HepG2 (cell line): ENCODE data around the gene LHPP. TPM values are rescaled to one million over a fixed set of nuclear protein-coding genes. Genes with fewer than 3 reads are reported as not detected.
A peak's percentile ranks its signal among the peaks of the same experiment; 100 is the strongest.

Experiments
- AGO2 ChIP-seq: fragments of 200-400 bp; formaldehyde crosslinking; optimal IDR thresholded peaks from 2 replicates; pipeline ENCODE3; 2017; ENCODE audit warnings: mild to moderate bottlenecking, low read depth, low read length, moderate library complexity
- ELF1 ChIP-seq: sonication (generic); formaldehyde crosslinking; IDR thresholded peaks from 2 replicates; pipeline ENCODE4 v1.4.0; 2020; ENCODE audit warnings: missing genetic modification reagents
- ELF3 ChIP-seq: IDR thresholded peaks from 2 replicates; pipeline ENCODE4 v1.6.1; 2016; ENCODE audit warnings: missing genetic modification reagents, missing compliant biosample characterization
- HMG20A ChIP-seq: IDR thresholded peaks from 2 replicates; pipeline ENCODE4 v1.6.1; 2016; ENCODE audit warnings: borderline replicate concordance
- HNF4A ChIP-seq: sonication (generic); formaldehyde crosslinking; IDR thresholded peaks from 2 replicates; pipeline ENCODE4 v1.4.0; 2020; ENCODE audit warnings: missing genetic modification reagents
- HNRNPL ChIP-seq: fragments of 200-400 bp; formaldehyde crosslinking; IDR thresholded peaks from 2 replicates; pipeline ENCODE4 v1.6.1; 2017; ENCODE audit warnings: mild to moderate bottlenecking, low read depth, low read length
- ISL2 ChIP-seq: sonication (generic); formaldehyde crosslinking; IDR thresholded peaks from 2 replicates; pipeline ENCODE4 v1.5.0; 2020; ENCODE audit warnings: missing genetic modification reagents
- KMT2B ChIP-seq: IDR thresholded peaks from 2 replicates; pipeline ENCODE4 v1.6.1; 2016; ENCODE audit warnings: missing genetic modification reagents, missing compliant biosample characterization
- NCOA2 ChIP-seq: sonication (generic); formaldehyde crosslinking; IDR thresholded peaks from 2 replicates; pipeline ENCODE4 v1.8.0; 2022; ENCODE audit warnings: inconsistent platforms
- NCOR1 ChIP-seq: fragments of 200-600 bp; sonication (generic); IDR thresholded peaks from 2 replicates; pipeline ENCODE4 v1.7.0; 2017; ENCODE audit warnings: antibody characterized with exemption, low read length, borderline replicate concordance
- NRL ChIP-seq: sonication (generic); formaldehyde crosslinking; IDR thresholded peaks from 2 replicates; pipeline ENCODE4 v1.5.0; 2020; ENCODE audit warnings: missing genetic modification reagents, mild to moderate bottlenecking, moderate library complexity, borderline replicate concordance
- PRPF4 ChIP-seq: fragments of 200-400 bp; formaldehyde crosslinking; IDR thresholded peaks from 2 replicates; pipeline ENCODE4 v1.6.1; 2016; ENCODE audit warnings: low read length, low read depth; ENCODE audit not compliant: poor library complexity, severe bottlenecking
- SOX6 ChIP-seq, 2 experiments: fragments of 450-650 bp in 1 of 2; sonication (generic) in 1 of 2; formaldehyde crosslinking in 1 of 2; IDR thresholded peaks; 2 replicates each; pipeline versions ENCODE4 v1.4.0 to v1.6.1; 2017 to 2020; ENCODE audit warnings: antibody characterized with exemption in 1 of 2, mild to moderate bottlenecking in 1 of 2, missing genetic modification reagents in 1 of 2
- ZNF350 ChIP-seq: sonication (generic); formaldehyde crosslinking; IDR thresholded peaks from 2 replicates; pipeline ENCODE4 v1.4.0; 2020; ENCODE audit warnings: mild to moderate bottlenecking, low read depth, missing genetic modification reagents, borderline replicate concordance
- polyA plus RNA-seq, 8 experiments: library from polyadenylated mRNA; depleted of rRNA in 3 of 8; stranded (reverse) in 7 of 8; unstranded in 1 of 8; fragments of >200 nt; fragmentation: Illumina TruSeq in 4 of 8; extraction: Trizol in 4 of 8; gene quantifications; 2 replicates each; pipeline versions ENCODE4 v1.2.1 to v1.2.3, GENCODE V29; 2011 to 2016; ENCODE audit warnings: low read depth in 4 of 8, missing spikeins in 1 of 8, mixed read lengths in 1 of 8; ENCODE audit not compliant: insufficient read depth in 1 of 8
- total RNA-seq, 5 experiments: library from RNA; depleted of rRNA; stranded (reverse); fragments of >200 nt; fragmentation: Illumina TruSeq; extraction: Trizol; gene quantifications; 2 replicates each; pipeline ENCODE4 v1.2.3, GENCODE V29; 2016; ENCODE audit warnings: low read depth in 1 of 5
- TF ChIP-seq, protein P1 (sequence below): IDR thresholded peaks from 2 replicates; pipeline ENCODE4 v1.6.1; 2018; ENCODE audit warnings: missing genetic modification reagents, mild to moderate bottlenecking, missing compliant biosample characterization
- TF ChIP-seq, protein P2 (sequence below): sonication (generic); IDR thresholded peaks from 2 replicates; pipeline ENCODE4 v1.6.1; 2016; ENCODE audit warnings: low read depth, borderline replicate concordance
- TF ChIP-seq, protein P3 (sequence below): sonication (generic); formaldehyde crosslinking; IDR thresholded peaks from 2 replicates; pipeline ENCODE4 v1.5.1; 2020; ENCODE audit warnings: mild to moderate bottlenecking, missing genetic modification reagents, moderate library complexity
- TF ChIP-seq, protein P4 (sequence below): sonication (generic); formaldehyde crosslinking; IDR thresholded peaks from 2 replicates; pipeline ENCODE4 v1.4.0; 2020; ENCODE audit warnings: missing genetic modification reagents
- TF ChIP-seq, protein P5 (sequence below): sonication (generic); formaldehyde crosslinking; IDR thresholded peaks from 2 replicates; pipeline ENCODE4 v1.5.0; 2020; ENCODE audit warnings: missing genetic modification reagents

The LHPP gene
- total and polyA plus RNA-seq, 2 of the 13 experiments (the other 11 are each of a cell fraction or from before 2014, with no cell fraction given), result 5.2 to 13.1 TPM

DNA sequence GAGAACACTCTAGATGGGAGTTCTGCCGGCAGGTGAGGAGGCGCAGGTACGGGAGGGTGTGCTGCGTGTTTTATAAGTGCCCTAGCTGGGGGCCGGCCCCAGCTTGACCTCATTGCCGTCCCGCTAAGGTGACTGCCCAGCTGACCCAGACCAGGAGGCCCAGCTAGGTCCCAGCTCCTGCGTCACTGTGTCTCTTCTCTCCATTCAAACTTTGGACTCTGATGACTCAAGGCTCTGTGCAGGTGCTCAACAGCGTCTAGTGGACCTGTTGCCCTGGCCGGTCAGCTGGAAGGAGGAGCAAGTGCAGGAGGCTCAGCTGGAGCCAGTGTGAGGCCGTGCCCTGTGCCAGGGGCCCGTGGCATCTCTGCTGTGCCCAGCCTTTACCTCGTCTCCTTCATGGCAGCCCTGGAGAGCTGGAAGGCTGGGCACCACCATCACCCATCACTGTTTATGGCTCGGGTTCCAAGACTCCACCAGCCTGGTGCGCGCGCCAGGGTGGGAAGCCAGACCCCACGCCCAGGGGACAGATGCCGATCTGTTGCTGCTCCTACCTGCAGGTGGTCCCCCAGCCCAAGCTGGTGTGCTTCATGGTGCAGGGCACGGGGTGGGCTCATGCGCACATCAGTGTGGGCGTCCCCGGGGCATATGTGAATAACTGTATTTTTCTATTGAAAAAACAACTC, 14.6 kb downstream of the LHPP start (continued):
- TF ChIP-seq, protein P1, sequence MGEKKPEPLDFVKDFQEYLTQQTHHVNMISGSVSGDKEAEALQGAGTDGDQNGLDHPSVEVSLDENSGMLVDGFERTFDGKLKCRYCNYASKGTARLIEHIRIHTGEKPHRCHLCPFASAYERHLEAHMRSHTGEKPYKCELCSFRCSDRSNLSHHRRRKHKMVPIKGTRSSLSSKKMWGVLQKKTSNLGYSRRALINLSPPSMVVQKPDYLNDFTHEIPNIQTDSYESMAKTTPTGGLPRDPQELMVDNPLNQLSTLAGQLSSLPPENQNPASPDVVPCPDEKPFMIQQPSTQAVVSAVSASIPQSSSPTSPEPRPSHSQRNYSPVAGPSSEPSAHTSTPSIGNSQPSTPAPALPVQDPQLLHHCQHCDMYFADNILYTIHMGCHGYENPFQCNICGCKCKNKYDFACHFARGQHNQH (CRISPR knock-in tag), result peak; percentile 59; the same call in 1 of the 2 replicates
- TF ChIP-seq PRPF4 (no peak), ISL2 (CRISPR knock-in tag) (no peak), NCOR1 (peak; percentile 56; the same call in 1 of the 2 replicates), KMT2B (CRISPR knock-in tag) (0 out of 2 replicates have a peak, but pooled peaks have one; percentile 14), AGO2 (peak; percentile 40), HNRNPL (peak; percentile 97), ELF1 (CRISPR knock-in tag) (no peak), ZNF350 (CRISPR knock-in tag) (0 out of 2 replicates have a peak, but pooled peaks have one; percentile 29), ELF3 (CRISPR knock-in tag) (peak; percentile 30; the same call in 1 of the 2 replicates), NCOA2 (CRISPR knock-in tag) (peak; percentile 49), SOX6 (IDR thresholded peaks at IDR 0.05) (no peak), SOX6 (CRISPR knock-in tag; IDR thresholded peaks at IDR 0.05) (peak; percentile 60; the same call in 1 of the 2 replicates), HMG20A (CRISPR knock-in tag) (peak; percentile 81), HNF4A (CRISPR knock-in tag) (peak; percentile 94), NRL (CRISPR knock-in tag) (peak; percentile 29; the same call in 1 of the 2 replicates)
- TF ChIP-seq, protein P2, sequence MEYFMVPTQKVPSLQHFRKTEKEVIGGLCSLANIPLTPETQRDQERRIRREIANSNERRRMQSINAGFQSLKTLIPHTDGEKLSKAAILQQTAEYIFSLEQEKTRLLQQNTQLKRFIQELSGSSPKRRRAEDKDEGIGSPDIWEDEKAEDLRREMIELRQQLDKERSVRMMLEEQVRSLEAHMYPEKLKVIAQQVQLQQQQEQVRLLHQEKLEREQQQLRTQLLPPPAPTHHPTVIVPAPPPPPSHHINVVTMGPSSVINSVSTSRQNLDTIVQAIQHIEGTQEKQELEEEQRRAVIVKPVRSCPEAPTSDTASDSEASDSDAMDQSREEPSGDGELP, result peak; percentile 96
- TF ChIP-seq, protein P3, sequence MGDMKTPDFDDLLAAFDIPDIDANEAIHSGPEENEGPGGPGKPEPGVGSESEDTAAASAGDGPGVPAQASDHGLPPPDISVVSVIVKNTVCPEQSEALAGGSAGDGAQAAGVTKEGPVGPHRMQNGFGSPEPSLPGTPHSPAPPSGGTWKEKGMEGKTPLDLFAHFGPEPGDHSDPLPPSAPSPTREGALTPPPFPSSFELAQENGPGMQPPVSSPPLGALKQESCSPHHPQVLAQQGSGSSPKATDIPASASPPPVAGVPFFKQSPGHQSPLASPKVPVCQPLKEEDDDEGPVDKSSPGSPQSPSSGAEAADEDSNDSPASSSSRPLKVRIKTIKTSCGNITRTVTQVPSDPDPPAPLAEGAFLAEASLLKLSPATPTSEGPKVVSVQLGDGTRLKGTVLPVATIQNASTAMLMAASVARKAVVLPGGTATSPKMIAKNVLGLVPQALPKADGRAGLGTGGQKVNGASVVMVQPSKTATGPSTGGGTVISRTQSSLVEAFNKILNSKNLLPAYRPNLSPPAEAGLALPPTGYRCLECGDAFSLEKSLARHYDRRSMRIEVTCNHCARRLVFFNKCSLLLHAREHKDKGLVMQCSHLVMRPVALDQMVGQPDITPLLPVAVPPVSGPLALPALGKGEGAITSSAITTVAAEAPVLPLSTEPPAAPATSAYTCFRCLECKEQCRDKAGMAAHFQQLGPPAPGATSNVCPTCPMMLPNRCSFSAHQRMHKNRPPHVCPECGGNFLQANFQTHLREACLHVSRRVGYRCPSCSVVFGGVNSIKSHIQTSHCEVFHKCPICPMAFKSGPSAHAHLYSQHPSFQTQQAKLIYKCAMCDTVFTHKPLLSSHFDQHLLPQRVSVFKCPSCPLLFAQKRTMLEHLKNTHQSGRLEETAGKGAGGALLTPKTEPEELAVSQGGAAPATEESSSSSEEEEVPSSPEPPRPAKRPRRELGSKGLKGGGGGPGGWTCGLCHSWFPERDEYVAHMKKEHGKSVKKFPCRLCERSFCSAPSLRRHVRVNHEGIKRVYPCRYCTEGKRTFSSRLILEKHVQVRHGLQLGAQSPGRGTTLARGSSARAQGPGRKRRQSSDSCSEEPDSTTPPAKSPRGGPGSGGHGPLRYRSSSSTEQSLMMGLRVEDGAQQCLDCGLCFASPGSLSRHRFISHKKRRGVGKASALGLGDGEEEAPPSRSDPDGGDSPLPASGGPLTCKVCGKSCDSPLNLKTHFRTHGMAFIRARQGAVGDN (CRISPR knock-in tag), result peak; percentile 75
- TF ChIP-seq, protein P4, sequence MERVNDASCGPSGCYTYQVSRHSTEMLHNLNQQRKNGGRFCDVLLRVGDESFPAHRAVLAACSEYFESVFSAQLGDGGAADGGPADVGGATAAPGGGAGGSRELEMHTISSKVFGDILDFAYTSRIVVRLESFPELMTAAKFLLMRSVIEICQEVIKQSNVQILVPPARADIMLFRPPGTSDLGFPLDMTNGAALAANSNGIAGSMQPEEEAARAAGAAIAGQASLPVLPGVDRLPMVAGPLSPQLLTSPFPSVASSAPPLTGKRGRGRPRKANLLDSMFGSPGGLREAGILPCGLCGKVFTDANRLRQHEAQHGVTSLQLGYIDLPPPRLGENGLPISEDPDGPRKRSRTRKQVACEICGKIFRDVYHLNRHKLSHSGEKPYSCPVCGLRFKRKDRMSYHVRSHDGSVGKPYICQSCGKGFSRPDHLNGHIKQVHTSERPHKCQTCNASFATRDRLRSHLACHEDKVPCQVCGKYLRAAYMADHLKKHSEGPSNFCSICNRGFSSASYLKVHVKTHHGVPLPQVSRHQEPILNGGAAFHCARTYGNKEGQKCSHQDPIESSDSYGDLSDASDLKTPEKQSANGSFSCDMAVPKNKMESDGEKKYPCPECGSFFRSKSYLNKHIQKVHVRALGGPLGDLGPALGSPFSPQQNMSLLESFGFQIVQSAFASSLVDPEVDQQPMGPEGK, result peak; percentile 76
- TF ChIP-seq, protein P5, sequence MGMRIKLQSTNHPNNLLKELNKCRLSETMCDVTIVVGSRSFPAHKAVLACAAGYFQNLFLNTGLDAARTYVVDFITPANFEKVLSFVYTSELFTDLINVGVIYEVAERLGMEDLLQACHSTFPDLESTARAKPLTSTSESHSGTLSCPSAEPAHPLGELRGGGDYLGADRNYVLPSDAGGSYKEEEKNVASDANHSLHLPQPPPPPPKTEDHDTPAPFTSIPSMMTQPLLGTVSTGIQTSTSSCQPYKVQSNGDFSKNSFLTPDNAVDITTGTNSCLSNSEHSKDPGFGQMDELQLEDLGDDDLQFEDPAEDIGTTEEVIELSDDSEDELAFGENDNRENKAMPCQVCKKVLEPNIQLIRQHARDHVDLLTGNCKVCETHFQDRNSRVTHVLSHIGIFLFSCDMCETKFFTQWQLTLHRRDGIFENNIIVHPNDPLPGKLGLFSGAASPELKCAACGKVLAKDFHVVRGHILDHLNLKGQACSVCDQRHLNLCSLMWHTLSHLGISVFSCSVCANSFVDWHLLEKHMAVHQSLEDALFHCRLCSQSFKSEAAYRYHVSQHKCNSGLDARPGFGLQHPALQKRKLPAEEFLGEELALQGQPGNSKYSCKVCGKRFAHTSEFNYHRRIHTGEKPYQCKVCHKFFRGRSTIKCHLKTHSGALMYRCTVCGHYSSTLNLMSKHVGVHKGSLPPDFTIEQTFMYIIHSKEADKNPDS (CRISPR knock-in tag), result no peak
